ENCODE measurements around the gene PRRT1B. TPM values are rescaled to one million over a fixed set of nuclear protein-coding genes. Genes with fewer than 3 reads are reported as not detected.

Gene PRRT1B
- total and polyA plus RNA-seq, 9 donors = 0.61 to 4.1 TPM; not detected in 7

- Histone ChIP-seq H3K4me3 (no peak overlapping the region), H3K27ac (no peak overlapping the region), H3K36me3 (no peaks in the 10 kb centered on the region), H3K27me3 (no peaks in the 10 kb centered on the region), H3K4me1 (ENCODE audit: insufficient read depth) (no peaks in the 10 kb centered on the region), H3K9me3 (peaks cover 0 to 3% of the 10 kb centered on the region in 2 donors)
- no peak for TF ChIP-seq EP300 (IDR thresholded peaks at IDR 0.05)
- TF ChIP-seq, protein P1, sequence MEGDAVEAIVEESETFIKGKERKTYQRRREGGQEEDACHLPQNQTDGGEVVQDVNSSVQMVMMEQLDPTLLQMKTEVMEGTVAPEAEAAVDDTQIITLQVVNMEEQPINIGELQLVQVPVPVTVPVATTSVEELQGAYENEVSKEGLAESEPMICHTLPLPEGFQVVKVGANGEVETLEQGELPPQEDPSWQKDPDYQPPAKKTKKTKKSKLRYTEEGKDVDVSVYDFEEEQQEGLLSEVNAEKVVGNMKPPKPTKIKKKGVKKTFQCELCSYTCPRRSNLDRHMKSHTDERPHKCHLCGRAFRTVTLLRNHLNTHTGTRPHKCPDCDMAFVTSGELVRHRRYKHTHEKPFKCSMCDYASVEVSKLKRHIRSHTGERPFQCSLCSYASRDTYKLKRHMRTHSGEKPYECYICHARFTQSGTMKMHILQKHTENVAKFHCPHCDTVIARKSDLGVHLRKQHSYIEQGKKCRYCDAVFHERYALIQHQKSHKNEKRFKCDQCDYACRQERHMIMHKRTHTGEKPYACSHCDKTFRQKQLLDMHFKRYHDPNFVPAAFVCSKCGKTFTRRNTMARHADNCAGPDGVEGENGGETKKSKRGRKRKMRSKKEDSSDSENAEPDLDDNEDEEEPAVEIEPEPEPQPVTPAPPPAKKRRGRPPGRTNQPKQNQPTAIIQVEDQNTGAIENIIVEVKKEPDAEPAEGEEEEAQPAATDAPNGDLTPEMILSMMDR (IDR thresholded peaks at IDR 0.05) = no peak
- no peak for TF ChIP-seq POLR2A (IDR thresholded peaks at IDR 0.05)
- intact Hi-C loops (cut with DNase I) = no loop called here
- DNase-seq = no peak
- 95 to 98% (median 98%) methylated on average over 3 of the region's 3 CpGs for WGBS, 3 donors
These were observed 20.8 kb downstream of the PRRT1B start for GRCh38 chr9:131566158-131566557.

DNA sequence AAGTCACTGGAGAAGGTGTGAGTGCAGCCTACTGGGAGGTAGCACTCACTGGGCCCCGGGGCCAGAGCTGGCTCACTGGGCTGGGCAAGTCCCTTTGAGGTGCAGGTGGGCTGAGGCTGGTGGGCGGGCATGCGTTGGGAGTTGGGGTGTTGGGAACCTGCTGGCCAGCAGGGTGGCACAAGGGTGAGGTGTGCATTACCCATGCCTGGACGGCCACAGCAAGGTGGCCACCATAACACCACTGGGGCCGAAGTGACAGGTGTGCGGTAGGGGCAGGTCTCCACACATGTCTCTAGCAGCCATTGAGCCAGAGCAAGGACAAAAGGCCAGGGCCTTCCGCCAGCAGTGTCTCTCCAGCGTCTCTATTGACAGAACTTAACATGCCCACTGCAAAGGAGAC is 22.6 kb downstream of the PRRT1B start:
- 94 to 96% (median 95%) methylated on average over 8 of the region's 8 CpGs for WGBS, 3 donors
- Histone ChIP-seq H3K9me3 (no peaks in the 10 kb centered on the region), H3K4me1 (ENCODE audit: insufficient read depth) (no peaks in the 10 kb centered on the region), H3K27me3 (no peaks in the 10 kb centered on the region), H3K4me3 (no peak overlapping the region), H3K27ac (no peak overlapping the region), H3K36me3 (no peaks in the 10 kb centered on the region)
- intact Hi-C loops (cut with DNase I) = no loop called here
- TF ChIP-seq POLR2A (IDR thresholded peaks at IDR 0.05) (no peak), EP300 (IDR thresholded peaks at IDR 0.05) (no peak)
- TF ChIP-seq, protein P1 (IDR thresholded peaks at IDR 0.05) = no peak
- DNase-seq = no peak

DNA sequence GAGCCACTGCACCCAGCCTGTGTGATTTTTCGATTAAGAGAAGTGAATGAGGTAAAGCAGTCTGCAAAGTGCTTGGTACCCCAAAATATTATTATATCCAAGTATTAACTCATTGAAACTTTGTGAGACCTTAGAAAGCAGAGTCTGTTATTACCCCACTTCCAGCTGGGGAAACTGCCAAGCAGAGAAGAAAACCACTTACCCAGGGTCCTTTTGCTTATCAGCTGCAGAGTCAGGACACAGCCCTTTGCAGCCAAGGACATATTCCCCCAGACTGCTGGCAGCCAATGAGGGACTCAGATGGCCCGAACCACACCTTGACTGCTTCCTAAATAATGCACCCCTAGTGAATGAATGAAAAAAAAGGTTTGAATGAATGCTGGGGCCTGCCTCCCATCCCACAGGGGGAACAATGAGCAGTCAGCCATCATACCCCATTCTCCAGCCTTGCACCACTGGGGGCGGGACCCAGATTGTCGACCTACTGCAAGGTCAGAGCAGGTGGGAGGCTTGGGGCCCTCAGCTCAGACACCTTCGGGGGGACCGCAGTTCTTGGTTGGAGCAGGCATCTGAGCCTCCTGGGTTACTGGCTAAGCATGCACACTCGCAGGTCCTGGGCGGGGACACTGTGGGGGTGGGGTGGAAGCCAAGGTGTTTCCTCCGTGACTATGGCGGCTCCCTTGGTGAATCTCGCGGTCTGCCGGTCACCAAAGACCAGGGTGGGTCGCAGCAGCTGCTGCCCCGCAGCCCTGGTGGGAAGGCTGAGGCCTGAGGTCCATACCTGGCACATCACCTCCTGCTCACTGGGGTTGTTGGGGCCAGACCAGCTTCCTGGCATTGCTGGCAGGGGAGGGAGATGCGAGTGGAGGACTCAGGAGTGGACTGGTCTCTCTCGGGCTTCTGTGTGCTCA is 29.7 kb downstream of the PRRT1B start:
- no peak overlapping the region for H3K4me3 ChIP-seq
- DNase-seq = no peak
- WGBS, 3 donors = 91 to 94% (median 92%) methylated on average over 15 to 17 of the region's 17 CpGs
- no peak overlapping the region for H3K27ac ChIP-seq
- TF ChIP-seq, protein P1 (IDR thresholded peaks at IDR 0.05) = no peak
- TF ChIP-seq EP300 (IDR thresholded peaks at IDR 0.05) = no peak
- no peak for TF ChIP-seq POLR2A (IDR thresholded peaks at IDR 0.05)
- intact Hi-C loops (cut with DNase I) = no loop called here
- H3K27me3 ChIP-seq = no peaks in the 10 kb centered on the region
- no peaks in the 10 kb centered on the region for H3K4me1 ChIP-seq (ENCODE audit: insufficient read depth)
- no peaks in the 10 kb centered on the region for H3K36me3 ChIP-seq
- no peaks in the 10 kb centered on the region for H3K9me3 ChIP-seq

DNA sequence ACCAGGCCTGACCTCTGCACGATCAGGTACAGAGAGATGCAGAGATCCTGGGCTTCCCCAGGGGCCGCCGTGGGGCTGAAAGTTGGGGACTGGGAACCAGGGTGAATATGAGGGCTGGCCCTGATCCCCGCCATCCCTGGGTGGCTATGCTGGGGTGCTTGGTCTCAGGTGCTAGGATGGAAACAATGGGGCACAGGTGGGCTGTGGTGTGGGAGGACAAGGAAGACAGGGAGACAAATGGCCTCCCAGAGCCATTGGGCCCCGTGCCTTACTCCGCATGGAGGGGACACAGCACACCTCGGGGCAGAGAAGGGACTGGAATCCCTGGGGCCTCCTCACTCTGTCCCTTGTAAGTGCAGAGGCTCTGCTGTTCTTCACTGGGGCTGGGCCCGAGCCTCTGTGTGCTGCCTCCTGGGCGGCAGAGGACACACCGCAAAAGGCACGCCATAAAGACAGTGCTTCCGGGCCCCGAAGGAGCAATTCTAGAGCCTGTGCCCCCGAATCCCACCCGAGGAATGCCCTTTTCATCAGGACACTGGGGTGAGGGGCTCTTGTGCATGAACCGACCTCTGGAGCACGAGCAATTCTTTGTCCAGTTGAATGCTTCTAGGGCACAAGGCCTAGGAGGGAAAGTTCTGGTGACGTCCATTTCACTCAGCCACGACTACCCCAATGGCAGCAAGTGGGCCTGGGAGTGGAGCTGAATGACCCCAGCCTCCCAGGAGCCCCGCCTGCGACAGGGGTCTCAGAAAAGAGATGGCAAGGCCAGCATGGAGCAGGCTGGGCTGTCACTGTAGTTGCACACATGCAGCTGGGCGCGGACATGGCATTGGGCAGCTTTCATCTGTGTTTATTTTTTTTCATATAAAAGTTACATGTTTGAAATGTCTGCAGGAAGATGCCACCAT is 30.9 kb downstream of the PRRT1B start:
- Histone ChIP-seq H3K27ac (no peak overlapping the region), H3K27me3 (no peaks in the 10 kb centered on the region), H3K4me3 (no peak overlapping the region), H3K9me3 (no peaks in the 10 kb centered on the region), H3K36me3 (no peaks in the 10 kb centered on the region), H3K4me1 (ENCODE audit: insufficient read depth) (no peaks in the 10 kb centered on the region)
- intact Hi-C loops (cut with DNase I) = no loop called here
- TF ChIP-seq EP300 (IDR thresholded peaks at IDR 0.05) (no peak), POLR2A (IDR thresholded peaks at IDR 0.05) (no peak)
- TF ChIP-seq, protein P1 (IDR thresholded peaks at IDR 0.05) = no peak
- no peak for DNase-seq
- 92 to 93% (median 93%) methylated on average over 23 of the region's 23 CpGs for WGBS, 3 donors
